SJCRH30 (cell line): ENCODE data around the gene ZBP1. TPM values are rescaled to one million over a fixed set of nuclear protein-coding genes. Genes with fewer than 3 reads are reported as not detected.

Experiments used
- DNase-seq, 2 experiments: peaks; one replicate each; pipeline ENCODE4 v3.0.0-alpha.2; 2015 to 2020
- H3K27ac ChIP-seq: fragments of 250-450 bp; sonication (Bioruptor Pico); 2 replicates; pipeline ENCODE4 v1.5.1; 2020; ENCODE audit warnings: mild to moderate bottlenecking, moderate library complexity
- H3K27me3 ChIP-seq: fragments of 250-450 bp; sonication (Bioruptor Pico); 2 replicates; pipeline ENCODE4 v1.5.1; 2020; ENCODE audit warnings: mild to moderate bottlenecking, moderate library complexity
- H3K36me3 ChIP-seq: fragments of 250-450 bp; sonication (Bioruptor Pico); 2 replicates; pipeline ENCODE4 v1.5.1; 2020; ENCODE audit warnings: mild to moderate bottlenecking, moderate library complexity
- H3K4me1 ChIP-seq: fragments of 250-450 bp; sonication (Bioruptor Pico); 2 replicates; pipeline ENCODE4 v1.5.1; 2020; ENCODE audit warnings: mild to moderate bottlenecking, moderate library complexity
- H3K4me3 ChIP-seq: fragments of 250-450 bp; sonication (Bioruptor Pico); 2 replicates; pipeline ENCODE4 v1.5.1; 2020; ENCODE audit warnings: mild to moderate bottlenecking, moderate library complexity
- H3K9me3 ChIP-seq: fragments of 250-450 bp; sonication (Bioruptor Pico); replicated peaks from 2 replicates; pipeline ENCODE4 v1.5.1; 2020; ENCODE audit warnings: mild to moderate bottlenecking, moderate library complexity
- total RNA-seq: library from RNA; depleted of rRNA; stranded (reverse); fragments of >200 nt; shearing (Covaris generic); gene quantifications from 2 replicates; pipeline ENCODE4 v1.2.3, GENCODE V29; 2014; rRNA removed

The ZBP1 gene
- total RNA-seq, 1 experiment from 2014 or later, result 0.02 TPM

GRCh38 chr20:57555457-57556184, 64.6 kb downstream of the ZBP1 start:
- Histone ChIP-seq H3K4me3 (no peak overlapping the region), H3K27me3 (peaks cover 29% of the 10 kb centered on the region), H3K9me3 (no peaks in the 10 kb centered on the region), H3K4me1 (peaks cover 11% of the 10 kb centered on the region; the same call in 1 of the 2 replicates), H3K27ac (no peak overlapping the region; the same call in 1 of the 2 replicates), H3K36me3 (no peaks in the 10 kb centered on the region)
- no peak for DNase-seq

Other genes with a start within 250 kb of the ZBP1 start
- gene RBM38, start 229.0 kb downstream of the ZBP1 start, total RNA-seq, result 181 and 190 TPM in 2 replicates
- gene CTCFL, start 95.3 kb downstream of the ZBP1 start, total RNA-seq, result 0.06 TPM in 1 of 2 replicates, not detected in the other
- 0.05 TPM in 1 of 2 replicates, not detected in the other for gene PCK1, start 59.3 kb downstream of the ZBP1 start, total RNA-seq
- gene PMEPA1, start 89.6 kb upstream of the ZBP1 start, total RNA-seq, result 15.0 and 15.4 TPM in 2 replicates